ENCODE data around the gene AGRN. TPM values are rescaled to one million over a fixed set of nuclear protein-coding genes. Genes with fewer than 3 reads are reported as not detected.
"Not testable (repeated sequence)": the region's sequence is repeated elsewhere in the genome, so short reads cannot be mapped to it uniquely, and the experiment has no call there.

Gene AGRN
- total RNA-seq, 1 experiment from 2014 or later = 286 TPM

DNA sequence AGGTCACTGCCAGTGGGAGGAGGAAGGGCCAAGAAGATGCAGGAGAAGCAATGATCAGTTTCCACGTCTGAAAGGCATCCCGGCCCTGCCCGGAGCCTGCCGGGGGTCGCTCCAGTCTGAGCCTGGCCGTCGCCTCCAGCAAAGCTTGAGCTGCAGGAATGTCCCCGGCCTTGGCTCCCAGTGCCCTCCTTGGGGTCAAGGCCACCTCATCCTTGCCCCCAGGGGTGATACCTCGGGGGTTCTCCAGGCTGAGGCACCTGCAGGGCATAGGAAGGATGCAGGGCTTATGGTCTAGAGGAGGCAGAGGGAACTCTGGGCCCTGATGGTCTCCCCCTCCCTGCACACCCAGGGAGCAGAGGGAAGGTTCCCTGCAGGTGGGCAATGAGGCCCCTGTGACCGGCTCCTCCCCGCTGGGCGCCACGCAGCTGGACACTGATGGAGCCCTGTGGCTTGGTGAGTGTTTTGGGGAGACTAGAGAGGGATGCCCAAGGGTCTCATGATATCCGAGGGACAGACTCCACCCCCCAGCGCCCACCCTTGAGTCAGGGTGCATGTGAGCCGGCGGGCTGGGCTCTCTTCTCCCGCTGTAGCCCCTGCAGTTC lies 34.3 kb downstream of the AGRN start:
- DNase-seq (ENCODE audit: unreplicated experiment) = no peak
- Mint-ChIP-seq H3K27me3 (ENCODE audit: insufficient read depth, unreplicated experiment) (no peaks in the 10 kb centered on the region), H3K36me3 (ENCODE audit: insufficient read depth, unreplicated experiment) (peaks cover 13% of the 10 kb centered on the region), H3K4me3 (ENCODE audit: unreplicated experiment) (no peak overlapping the region), H3K27ac (ENCODE audit: low read depth, unreplicated experiment) (no peak overlapping the region), H3K4me1 (ENCODE audit: insufficient read depth, unreplicated experiment) (peaks cover 10% of the 10 kb centered on the region), H3K9me3 (ENCODE audit: unreplicated experiment) (no peaks in the 10 kb centered on the region)
- TF ChIP-seq, protein P1, sequence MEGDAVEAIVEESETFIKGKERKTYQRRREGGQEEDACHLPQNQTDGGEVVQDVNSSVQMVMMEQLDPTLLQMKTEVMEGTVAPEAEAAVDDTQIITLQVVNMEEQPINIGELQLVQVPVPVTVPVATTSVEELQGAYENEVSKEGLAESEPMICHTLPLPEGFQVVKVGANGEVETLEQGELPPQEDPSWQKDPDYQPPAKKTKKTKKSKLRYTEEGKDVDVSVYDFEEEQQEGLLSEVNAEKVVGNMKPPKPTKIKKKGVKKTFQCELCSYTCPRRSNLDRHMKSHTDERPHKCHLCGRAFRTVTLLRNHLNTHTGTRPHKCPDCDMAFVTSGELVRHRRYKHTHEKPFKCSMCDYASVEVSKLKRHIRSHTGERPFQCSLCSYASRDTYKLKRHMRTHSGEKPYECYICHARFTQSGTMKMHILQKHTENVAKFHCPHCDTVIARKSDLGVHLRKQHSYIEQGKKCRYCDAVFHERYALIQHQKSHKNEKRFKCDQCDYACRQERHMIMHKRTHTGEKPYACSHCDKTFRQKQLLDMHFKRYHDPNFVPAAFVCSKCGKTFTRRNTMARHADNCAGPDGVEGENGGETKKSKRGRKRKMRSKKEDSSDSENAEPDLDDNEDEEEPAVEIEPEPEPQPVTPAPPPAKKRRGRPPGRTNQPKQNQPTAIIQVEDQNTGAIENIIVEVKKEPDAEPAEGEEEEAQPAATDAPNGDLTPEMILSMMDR (IDR thresholded peaks at IDR 0.05; ENCODE audit: unreplicated experiment) = no peak
- BruUV-seq (replicated peaks) = no TSS peak
- intact Hi-C loops (cut with micrococcal nuclease) = no loop called here
- POLR2A ChIA-PET = interaction anchor here (0.7 kb wide), 1 partner anchor 305 kb away, joined by 3 read pairs; no protein-coding TSS in a partner anchor
- CTCF ChIA-PET = interaction anchor here (0.7 to 1.6 kb wide), 2 partner anchors 9 kb away, joined by 3 to 5 read pairs; no protein-coding TSS in a partner anchor

DNA sequence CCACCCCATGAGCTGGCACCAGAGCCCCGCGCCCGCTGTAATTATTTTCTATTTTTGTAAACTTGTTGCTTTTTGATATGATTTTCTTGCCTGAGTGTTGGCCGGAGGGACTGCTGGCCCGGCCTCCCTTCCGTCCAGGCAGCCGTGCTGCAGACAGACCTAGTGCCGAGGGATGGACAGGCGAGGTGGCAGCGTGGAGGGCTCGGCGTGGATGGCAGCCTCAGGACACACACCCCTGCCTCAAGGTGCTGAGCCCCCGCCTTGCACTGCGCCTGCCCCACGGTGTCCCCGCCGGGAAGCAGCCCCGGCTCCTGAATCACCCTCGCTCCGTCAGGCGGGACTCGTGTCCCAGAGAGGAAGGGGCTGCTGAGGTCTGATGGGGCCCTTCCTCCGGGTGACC lies 35.1 kb downstream of the AGRN start:
- TF ChIP-seq, protein P1 (IDR thresholded peaks at IDR 0.05; ENCODE audit: unreplicated experiment) = no peak
- Mint-ChIP-seq H3K27ac (ENCODE audit: low read depth, unreplicated experiment) (no peak overlapping the region), H3K9me3 (ENCODE audit: unreplicated experiment) (no peaks in the 10 kb centered on the region), H3K4me1 (ENCODE audit: insufficient read depth, unreplicated experiment) (peaks cover 10% of the 10 kb centered on the region), H3K36me3 (ENCODE audit: insufficient read depth, unreplicated experiment) (peaks cover 13% of the 10 kb centered on the region), H3K27me3 (ENCODE audit: insufficient read depth, unreplicated experiment) (no peaks in the 10 kb centered on the region), H3K4me3 (ENCODE audit: unreplicated experiment) (no peak overlapping the region)
- ChIA-PET CTCF (interaction anchor here (1.6 kb wide), 1 partner anchor 9 kb away, joined by 5 read pairs; no protein-coding TSS in a partner anchor), POLR2A (no interaction called here)
- DNase-seq (ENCODE audit: unreplicated experiment) = no peak
- intact Hi-C loops (cut with micrococcal nuclease) = no loop called here
- no TSS peak for BruUV-seq (replicated peaks)

DNA sequence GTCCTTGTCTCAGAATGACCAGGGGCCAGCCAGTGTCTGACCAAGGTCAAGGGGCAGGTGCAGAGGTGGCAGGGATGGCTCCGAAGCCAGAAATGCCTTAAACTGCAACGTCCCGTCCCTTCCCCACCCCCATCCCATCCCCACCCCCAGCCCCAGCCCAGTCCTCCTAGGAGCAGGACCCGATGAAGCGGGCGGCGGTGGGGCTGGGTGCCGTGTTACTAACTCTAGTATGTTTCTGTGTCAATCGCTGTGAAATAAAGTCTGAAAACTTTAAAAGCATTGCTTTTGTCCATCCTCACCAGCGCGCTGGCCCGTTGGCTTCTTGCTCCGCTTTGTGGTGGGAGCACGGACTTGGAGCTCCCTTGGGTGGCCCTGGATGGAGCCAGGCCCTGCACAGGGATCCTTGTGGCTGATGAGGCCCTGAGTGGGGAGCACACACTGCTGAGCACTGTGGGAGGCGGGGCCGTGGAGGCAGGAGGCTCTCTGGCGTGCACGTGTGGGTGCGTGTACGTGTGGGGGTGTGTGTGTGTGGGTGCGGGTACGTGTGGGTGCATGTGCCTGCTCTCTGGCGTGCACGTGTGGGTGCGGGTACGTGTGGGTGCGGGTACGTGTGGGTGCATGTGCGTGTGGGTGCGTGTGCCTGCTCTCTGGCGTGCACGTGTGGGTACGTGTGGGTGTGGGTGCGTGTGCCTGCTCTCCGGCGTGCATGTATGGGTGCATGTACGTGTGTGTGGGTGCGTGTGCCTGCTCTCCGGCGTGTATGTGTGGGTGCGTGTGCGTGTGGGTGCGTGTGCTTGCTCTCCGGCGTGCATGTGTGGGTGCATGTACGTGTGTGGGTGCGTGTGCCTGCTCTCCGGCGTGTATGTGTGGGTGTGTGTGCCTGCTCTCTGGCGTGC lies 36.2 kb downstream of the AGRN start:
- H3K4me1 Mint-ChIP-seq (ENCODE audit: insufficient read depth, unreplicated experiment) = peaks cover 10% of the 10 kb centered on the region
- intact Hi-C loops (cut with micrococcal nuclease) = no loop called here
- no peaks in the 10 kb centered on the region for H3K27me3 Mint-ChIP-seq (ENCODE audit: insufficient read depth, unreplicated experiment)
- no peak overlapping the region for H3K27ac Mint-ChIP-seq (ENCODE audit: low read depth, unreplicated experiment)
- H3K9me3 Mint-ChIP-seq (ENCODE audit: unreplicated experiment) = no peaks in the 10 kb centered on the region
- DNase-seq (ENCODE audit: unreplicated experiment) = no peak
- ChIA-PET POLR2A (no interaction called here), CTCF (no interaction called here)
- no peak overlapping the region for H3K4me3 Mint-ChIP-seq (ENCODE audit: unreplicated experiment)
- no TSS peak for BruUV-seq (replicated peaks)
- TF ChIP-seq, protein P1 (IDR thresholded peaks at IDR 0.05; ENCODE audit: unreplicated experiment) = no peak
- peaks cover 9% of the 10 kb centered on the region for H3K36me3 Mint-ChIP-seq (ENCODE audit: insufficient read depth, unreplicated experiment)

DNA sequence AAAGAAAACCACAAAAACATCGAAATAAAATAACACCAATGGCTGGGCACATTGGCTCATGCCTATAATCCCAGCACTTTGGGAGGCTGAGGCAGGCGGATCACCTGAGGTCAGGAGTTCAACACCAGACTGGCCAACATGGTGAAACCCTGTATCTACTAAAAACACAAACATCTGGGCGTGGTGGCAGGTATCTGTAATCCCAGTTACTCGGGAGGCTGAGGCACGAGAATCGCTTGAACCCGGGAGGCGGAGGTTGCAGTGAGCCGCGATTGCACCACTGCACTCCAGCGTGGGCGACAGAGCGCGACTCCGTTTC lies 37.8 kb downstream of the AGRN start:
- H3K27me3 Mint-ChIP-seq (ENCODE audit: insufficient read depth, unreplicated experiment); BruUV-seq (replicated peaks); H3K9me3 Mint-ChIP-seq (ENCODE audit: unreplicated experiment); DNase-seq (ENCODE audit: unreplicated experiment); H3K27ac Mint-ChIP-seq (ENCODE audit: low read depth, unreplicated experiment); H3K36me3 Mint-ChIP-seq (ENCODE audit: insufficient read depth, unreplicated experiment); POLR2A ChIA-PET: not testable (repeated sequence)
- H3K4me1 Mint-ChIP-seq (ENCODE audit: insufficient read depth, unreplicated experiment) = peaks cover 10% of the 10 kb centered on the region
- H3K4me3 Mint-ChIP-seq (ENCODE audit: unreplicated experiment) = peak overlapping the region; percentile 76
- intact Hi-C loops (cut with micrococcal nuclease) = loop anchor here (2.0 kb wide), 1 partner anchor 35 kb away; no protein-coding TSS in a partner anchor
- CTCF ChIA-PET = interaction anchor here (0.9 kb wide), 1 partner anchor 32 kb away, joined by 4 read pairs; no protein-coding TSS in a partner anchor
